ENCODE measurements around the gene ATP2C2. TPM values are rescaled to one million over a fixed set of nuclear protein-coding genes. Genes with fewer than 3 reads are reported as not detected.

Gene ATP2C2
- total RNA-seq, 4 donors from 2014 or later, result 1.1 to 25.8 (median 5.6) TPM

GRCh38 chr16:84505249-84506187 lies 137.2 kb downstream of the ATP2C2 start:
- intact Hi-C loops (cut with DNase I), result no loop called here
- Histone ChIP-seq H3K9me3 (no peaks in the 10 kb centered on the region), H3K27me3 (no peaks in the 10 kb centered on the region), H3K27ac (peak overlapping the region; percentile 93 to 98 (median 97)), H3K4me1 (peaks cover 31 to 63% (median 33%) of the 10 kb centered on the region in 3 donors), H3K4me3 (peak overlapping the region; percentile 84 to 94 (median 88)), H3K36me3 (peaks cover 0 to 1% (median 0%) of the 10 kb centered on the region in 3 donors)
- WGBS, 2 donors, result 50 to 71% methylated on average over 22 to 26 of the region's 33 CpGs
- DNase-seq, result no peak
- TF ChIP-seq CTCF (IDR thresholded peaks at IDR 0.05), result no peak
- TF ChIP-seq POLR2A (IDR thresholded peaks at IDR 0.05), result no peak

GRCh38 chr16:84507011-84507982 lies 139.0 kb downstream of the ATP2C2 start:
- WGBS, 2 donors, result 71 to 73% methylated on average over 22 to 23 of the region's 27 CpGs
- H3K9me3 ChIP-seq, result no peaks in the 10 kb centered on the region
- DNase-seq, result no peak
- H3K27me3 ChIP-seq, result no peaks in the 10 kb centered on the region
- H3K36me3 ChIP-seq, result no peaks in the 10 kb centered on the region
- H3K27ac ChIP-seq, result no peak overlapping the region
- no peak overlapping the region for H3K4me3 ChIP-seq
- intact Hi-C loops (cut with DNase I), result no loop called here
- TF ChIP-seq POLR2A (IDR thresholded peaks at IDR 0.05) (no peak), CTCF (IDR thresholded peaks at IDR 0.05) (no peak)
- H3K4me1 ChIP-seq, result peaks cover 28 to 54% (median 36%) of the 10 kb centered on the region in 3 donors

GRCh38 chr16:84508502-84508901 lies 140.2 kb downstream of the ATP2C2 start:
- TF ChIP-seq POLR2A (IDR thresholded peaks at IDR 0.05) (no peak), CTCF (IDR thresholded peaks at IDR 0.05) (no peak)
- H3K36me3 ChIP-seq, result no peaks in the 10 kb centered on the region
- H3K4me3 ChIP-seq, result no peak overlapping the region
- DNase-seq, result no peak
- peaks cover 23 to 42% (median 30%) of the 10 kb centered on the region in 3 donors for H3K4me1 ChIP-seq
- no peaks in the 10 kb centered on the region for H3K9me3 ChIP-seq
- intact Hi-C loops (cut with DNase I), result no loop called here
- 90 to 92% methylated on average over 8 of the region's 8 CpGs for WGBS, 2 donors
- H3K27me3 ChIP-seq, result no peaks in the 10 kb centered on the region
- H3K27ac ChIP-seq, result no peak overlapping the region

- H3K9me3 ChIP-seq, result no peaks in the 10 kb centered on the region
- 65 to 91% methylated on average over 5 to 6 of the region's 20 CpGs for WGBS, 2 donors
- no peak for TF ChIP-seq CTCF (IDR thresholded peaks at IDR 0.05)
- no peak for TF ChIP-seq POLR2A (IDR thresholded peaks at IDR 0.05)
- H3K4me3 ChIP-seq, result no peak overlapping the region
- H3K27me3 ChIP-seq, result no peaks in the 10 kb centered on the region
- DNase-seq, result no peak
- no peaks in the 10 kb centered on the region for H3K36me3 ChIP-seq
- intact Hi-C loops (cut with DNase I), result no loop called here
- no peak overlapping the region for H3K27ac ChIP-seq
- peaks cover 19 to 35% (median 24%) of the 10 kb centered on the region in 3 donors for H3K4me1 ChIP-seq
These were observed 141.0 kb downstream of the ATP2C2 start for GRCh38 chr16:84509032-84509950.

All from esophagus squamous epithelium (tissue), 5 donors.